ENCODE measurements around the gene CLK2.

- TF ChIP-seq CTCF (IDR thresholded peaks at IDR 0.05; ENCODE audit: low read depth, low read length, missing input control) (no peak), RAD21 (IDR thresholded peaks at IDR 0.05) (no peak), YY1 (IDR thresholded peaks at IDR 0.05) (no peak), ZBTB33 (IDR thresholded peaks at IDR 0.05) (no peak), MAX (IDR thresholded peaks at IDR 0.05) (no peak), JUND (IDR thresholded peaks at IDR 0.05) (no peak), REST (IDR thresholded peaks at IDR 0.05) (no peak), EGR1 (IDR thresholded peaks at IDR 0.05; ENCODE audit: low read depth in 2 of 2) (no peak), ATF3 (IDR thresholded peaks at IDR 0.05) (no peak), GABPA (IDR thresholded peaks at IDR 0.05 in 1 of 2, conservative IDR thresholded peaks at IDR 0.05 in 1 of 2) (no peak), SP1 (IDR thresholded peaks at IDR 0.05) (no peak), FOXA1 (IDR thresholded peaks at IDR 0.05) (no peak)
Measured at GRCh38 chr1:155251566-155251965, 21.7 kb downstream of the CLK2 start.
